Stomach (tissue), 9 donors: ENCODE results near the gene CELF4. TPM values are rescaled to one million over a fixed set of nuclear protein-coding genes. Genes with fewer than 3 reads are reported as not detected.

Experiments
- DNase-seq, 2 donors: peaks; one replicate each; pipeline versions ENCODE4 v3.0.0 to v3.0.0-alpha.2; 2013 to 2019
- H3K27ac ChIP-seq, 5 donors: fragments of 200-600 bp in 4 of 5; sonication (generic) in 4 of 5; one replicate each; pipeline ENCODE4 v1.5.1; 2013 to 2019; ENCODE audit warnings: mild to moderate bottlenecking in 1 of 5, moderate library complexity in 1 of 5
- H3K27me3 ChIP-seq, 3 donors: fragments of 200-600 bp; sonication (generic); one replicate each; pipeline ENCODE4 v1.5.1; 2017 to 2019; ENCODE audit warnings: mixed run types in 1 of 3
- H3K36me3 ChIP-seq, 4 donors: fragments of 200-600 bp; sonication (generic); 1 replicate in 3 of 4; 2 replicates in 1 of 4; pipeline ENCODE4 v1.5.1; 2016 to 2019
- H3K4me1 ChIP-seq, 4 donors: fragments of 200-600 bp; sonication (generic); one replicate each; pipeline ENCODE4 v1.5.1; 2016 to 2019
- H3K4me3 ChIP-seq, 4 donors: fragments of 200-600 bp; sonication (generic) in 3 of 4; one replicate each; pipeline ENCODE4 v1.5.1; 2016 to 2019; ENCODE audit warnings: mild to moderate bottlenecking in 1 of 4
- H3K9me3 ChIP-seq, 4 donors: fragments of 200-600 bp; sonication (generic); one replicate each; pipeline ENCODE4 v1.5.1; 2016 to 2019
- CTCF ChIP-seq, 7 experiments: fragments of 450-650 bp in 4 of 7; fragments of 200-600 bp in 3 of 7; sonication (generic) in 3 of 7; IDR thresholded peaks; one replicate each; pipeline ENCODE4 v1.5.1; 2016 to 2019; ENCODE audit warnings: antibody characterized with exemption in 7 of 7, control low read depth in 2 of 7, mild to moderate bottlenecking in 1 of 7
- EP300 ChIP-seq: sonication (generic); formaldehyde crosslinking; IDR thresholded peaks from one replicate; pipeline ENCODE4 v1.6.1; 2017; ENCODE audit warnings: antibody characterized with exemption
- POLR2A ChIP-seq, 4 donors: fragments of 450-650 bp; IDR thresholded peaks; one replicate each; pipeline ENCODE4 v1.6.1; 2016; ENCODE audit warnings: antibody characterized with exemption in 4 of 4, control low read depth in 2 of 4, mild to moderate bottlenecking in 1 of 4, moderate library complexity in 1 of 4
- POLR2AphosphoS5 ChIP-seq, 3 donors: sonication (generic); formaldehyde crosslinking; IDR thresholded peaks; one replicate each; pipeline ENCODE4 v1.6.1; 2016; ENCODE audit warnings: antibody characterized with exemption in 3 of 3
- WGBS, 5 donors: extraction: QIAGEN DNeasy Blood & Tissue Kit in 3 of 5; methylation state at CpG; one replicate each; pipeline versions ENCODE4 v1.1.5 to v1.1.7; 2013 to 2018; 5-methylcytosine and 5-hydroxymethylcytosine counted together
- intact Hi-C: fragments of 100-400 bp; cut with DNase I; formaldehyde crosslinking; loops from one replicate; pipeline ENCODE4 v1.15.1; 2023; ENCODE audit warnings: low total_unique reads
- polyA plus RNA-seq, 3 donors: library from polyadenylated mRNA; stranded (reverse); fragments of 200-250 nt; gene quantifications; one replicate each; pipeline ENCODE4 v1.2.3, GENCODE V29; 2013
- total RNA-seq, 5 donors: library from RNA; depleted of rRNA; stranded (reverse); fragments of >200 nt; gene quantifications; one replicate each; pipeline versions ENCODE4 v1.1.0 to v1.2.3, GENCODE V29; 2014 to 2016
- donor health status: healthy with polysubstance abuse.
- donor health status: Bipolar disorder and iron deficiency.
- donor health status: healthy.

Gene CELF4
- total and polyA plus RNA-seq, 8 donors: 0.93 to 2.4 (median 1.8) TPM; not detected in 2

- H3K4me1 ChIP-seq: no peaks in the 10 kb centered on the region
- no peaks in the 10 kb centered on the region for H3K36me3 ChIP-seq
- DNase-seq: no peak
- H3K4me3 ChIP-seq: no peak overlapping the region
- peaks cover 0 to 6% (median 0%) of the 10 kb centered on the region in 3 donors for H3K27me3 ChIP-seq
- intact Hi-C loops: loop anchor here (10.0 kb wide), 1 partner anchor 64 kb away; no protein-coding TSS in a partner anchor
- TF ChIP-seq POLR2AphosphoS5 (IDR thresholded peaks at IDR 0.05) (no peak), CTCF (IDR thresholded peaks at IDR 0.05) (no peak), POLR2A (IDR thresholded peaks at IDR 0.05) (no peak)
- no peak overlapping the region for H3K27ac ChIP-seq
- no peaks in the 10 kb centered on the region for H3K9me3 ChIP-seq
- WGBS, 5 donors: 67 to 74% (median 70%) methylated on average over 5 to 6 of the region's 6 CpGs
Observed at GRCh38 chr18:37430357-37431076, 135.1 kb downstream of the CELF4 start.

- no peak for TF ChIP-seq EP300
- TF ChIP-seq POLR2A (IDR thresholded peaks at IDR 0.05): no peak
- TF ChIP-seq POLR2AphosphoS5 (IDR thresholded peaks at IDR 0.05): no peak
- TF ChIP-seq CTCF (IDR thresholded peaks at IDR 0.05): no peak
- H3K36me3 ChIP-seq: no peaks in the 10 kb centered on the region
- H3K9me3 ChIP-seq: no peaks in the 10 kb centered on the region
- H3K4me3 ChIP-seq: no peak overlapping the region
- no peak overlapping the region for H3K27ac ChIP-seq
- DNase-seq: no peak
- 77 to 91% (median 89%) methylated on average over 4 of the region's 4 CpGs for WGBS, 5 donors
- no peaks in the 10 kb centered on the region for H3K4me1 ChIP-seq
- H3K27me3 ChIP-seq: no peaks in the 10 kb centered on the region
- intact Hi-C loops: loop anchor here (10.0 kb wide), 1 partner anchor 65 kb away; no protein-coding TSS in a partner anchor
Observed at GRCh38 chr18:37429791-37430190, 135.8 kb downstream of the CELF4 start.

GRCh38 chr18:37428288-37428974 lies 137.2 kb downstream of the CELF4 start:
- H3K27ac ChIP-seq: no peak overlapping the region
- TF ChIP-seq CTCF (IDR thresholded peaks at IDR 0.05) (no peak), POLR2A (IDR thresholded peaks at IDR 0.05) (no peak), EP300 (no peak), POLR2AphosphoS5 (IDR thresholded peaks at IDR 0.05) (no peak)
- intact Hi-C loops: no loop called here
- H3K27me3 ChIP-seq: no peaks in the 10 kb centered on the region
- H3K9me3 ChIP-seq: no peaks in the 10 kb centered on the region
- no peak for DNase-seq
- H3K36me3 ChIP-seq: no peaks in the 10 kb centered on the region
- no peaks in the 10 kb centered on the region for H3K4me1 ChIP-seq
- no peak overlapping the region for H3K4me3 ChIP-seq
- WGBS, 5 donors: 66 to 80% (median 78%) methylated on average over 7 of the region's 7 CpGs

GRCh38 chr18:37426586-37426985 lies 139.0 kb downstream of the CELF4 start:
- 69 to 79% (median 76%) methylated on average over 15 of the region's 15 CpGs for WGBS, 5 donors
- Histone ChIP-seq H3K9me3 (no peaks in the 10 kb centered on the region), H3K27ac (no peak overlapping the region), H3K36me3 (no peaks in the 10 kb centered on the region), H3K4me3 (no peak overlapping the region), H3K4me1 (no peaks in the 10 kb centered on the region), H3K27me3 (no peaks in the 10 kb centered on the region)
- intact Hi-C loops: no loop called here
- no peak for DNase-seq
- TF ChIP-seq CTCF (IDR thresholded peaks at IDR 0.05) (no peak), EP300 (no peak), POLR2A (IDR thresholded peaks at IDR 0.05) (no peak), POLR2AphosphoS5 (IDR thresholded peaks at IDR 0.05) (no peak)
